SK-N-SH (cell line): ENCODE data around the gene SAT2.

Source experiments
- CTCF ChIP-seq: fragments of 200-600 bp; sonication (generic); IDR thresholded peaks from 2 replicates; pipeline ENCODE4 v1.6.1; 2017; ENCODE audit warnings: antibody characterized with exemption, mild to moderate bottlenecking, moderate library complexity
- NRF1 ChIP-seq: IDR thresholded peaks from 2 replicates; pipeline ENCODE4 v1.6.1; 2012; ENCODE audit warnings: low read depth, mild to moderate bottlenecking, low read length

GRCh38 chr17:7626307-7626706 is 1.3 kb downstream of the SAT2 start:
- TF ChIP-seq NRF1 (no peak), CTCF (no peak)
